ENCODE data around the gene PPIP5K2.
A peak's percentile ranks its signal among the peaks of the same experiment; 100 is the strongest.

Gene PPIP5K2

GRCh38 chr5:103258957-103259704 is 139.0 kb downstream of the PPIP5K2 start:
- ATAC-seq (ENCODE audit: low read depth) (peak; percentile 47), DNase-seq (ENCODE audit: low spot score) (peak; percentile 68)
- no peaks in the 10 kb centered on the region for H3K9me3 ChIP-seq (ENCODE audit: severe bottlenecking)
- H3K36me3 ChIP-seq (ENCODE audit: low read depth): no peaks in the 10 kb centered on the region
- H3K27me3 ChIP-seq (ENCODE audit: insufficient read depth, poor library complexity, severe bottlenecking): no peaks in the 10 kb centered on the region
- no peak for TF ChIP-seq CTCF (IDR thresholded peaks at IDR 0.05; ENCODE audit: poor library complexity, severe bottlenecking)
- H3K4me1 ChIP-seq (ENCODE audit: insufficient read depth, poor library complexity, severe bottlenecking): peaks cover 8% of the 10 kb centered on the region
- peak overlapping the region; percentile 59 for H3K4me3 ChIP-seq (ENCODE audit: severe bottlenecking)
- H3K27ac ChIP-seq (ENCODE audit: poor library complexity, severe bottlenecking): peak overlapping the region; percentile 58

GRCh38 chr5:103259705-103260355 is 139.7 kb downstream of the PPIP5K2 start:
- peak overlapping the region; percentile 58 for H3K27ac ChIP-seq (ENCODE audit: poor library complexity, severe bottlenecking)
- H3K4me3 ChIP-seq (ENCODE audit: severe bottlenecking): peak overlapping the region; percentile 59
- peaks cover 8% of the 10 kb centered on the region for H3K4me1 ChIP-seq (ENCODE audit: insufficient read depth, poor library complexity, severe bottlenecking)
- H3K36me3 ChIP-seq (ENCODE audit: low read depth): no peaks in the 10 kb centered on the region
- no peak for TF ChIP-seq CTCF (IDR thresholded peaks at IDR 0.05; ENCODE audit: poor library complexity, severe bottlenecking)
- no peaks in the 10 kb centered on the region for H3K9me3 ChIP-seq (ENCODE audit: severe bottlenecking)
- DNase-seq (ENCODE audit: low spot score) (no peak), ATAC-seq (ENCODE audit: low read depth) (peak; percentile 6)
- no peaks in the 10 kb centered on the region for H3K27me3 ChIP-seq (ENCODE audit: insufficient read depth, poor library complexity, severe bottlenecking)

GRCh38 chr5:103260951-103261350 is 140.8 kb downstream of the PPIP5K2 start:
- DNase-seq (ENCODE audit: low spot score): no peak
- Histone ChIP-seq H3K4me3 (ENCODE audit: severe bottlenecking) (no peak overlapping the region), H3K4me1 (ENCODE audit: insufficient read depth, poor library complexity, severe bottlenecking) (peaks cover 8% of the 10 kb centered on the region), H3K27ac (ENCODE audit: poor library complexity, severe bottlenecking) (no peak overlapping the region), H3K27me3 (ENCODE audit: insufficient read depth, poor library complexity, severe bottlenecking) (no peaks in the 10 kb centered on the region), H3K36me3 (ENCODE audit: low read depth) (no peaks in the 10 kb centered on the region), H3K9me3 (ENCODE audit: severe bottlenecking) (no peaks in the 10 kb centered on the region)
- ATAC-seq (ENCODE audit: low read depth): no peak
- no peak for TF ChIP-seq CTCF (IDR thresholded peaks at IDR 0.05; ENCODE audit: poor library complexity, severe bottlenecking)

Measured in RWPE2 (cell line).